Osteocyte (in vitro differentiated cells): Measurements from ENCODE around the gene WDR1. TPM values are rescaled to one million over a fixed set of nuclear protein-coding genes. Genes with fewer than 3 reads are reported as not detected.

Experiments used
- DNase-seq: peaks from one replicate; pipeline ENCODE4 v3.0.0; 2021; ENCODE audit warnings: mixed read lengths; ENCODE audit not compliant: unreplicated experiment; ENCODE audit errors: extremely low spot score
- H3K27ac Mint-ChIP-seq: one replicate; pipeline ENCODE4 v1.8.0; 2021; ENCODE audit warnings: mild to moderate bottlenecking, mixed read lengths; ENCODE audit not compliant: unreplicated experiment
- H3K27me3 Mint-ChIP-seq: one replicate; pipeline ENCODE4 v1.8.0; 2021; ENCODE audit warnings: mixed read lengths; ENCODE audit not compliant: unreplicated experiment
- H3K36me3 Mint-ChIP-seq: one replicate; pipeline ENCODE4 v1.8.0; 2021; ENCODE audit warnings: mixed read lengths; ENCODE audit not compliant: unreplicated experiment
- H3K4me1 Mint-ChIP-seq: one replicate; pipeline ENCODE4 v1.8.0; 2021; ENCODE audit warnings: mixed read lengths; ENCODE audit not compliant: unreplicated experiment
- H3K4me3 Mint-ChIP-seq: one replicate; pipeline ENCODE4 v1.8.0; 2021; ENCODE audit warnings: mild to moderate bottlenecking, moderate library complexity, mixed read lengths; ENCODE audit not compliant: unreplicated experiment
- H3K9me3 Mint-ChIP-seq: one replicate; pipeline ENCODE4 v1.8.0; 2021; ENCODE audit warnings: mixed read lengths; ENCODE audit not compliant: unreplicated experiment
- total RNA-seq: library from RNA; stranded (reverse); gene quantifications from 2 replicates; pipeline ENCODE4 v1.2.1, GENCODE V29; 2021
- TF ChIP-seq, protein P1 (sequence below): fragments of 200-600 bp; sonication (generic); IDR thresholded peaks from 2 replicates; pipeline ENCODE4 v1.5.0; 2021; ENCODE audit warnings: antibody characterized with exemption, mild to moderate bottlenecking, moderate library complexity

Gene WDR1
- total RNA-seq, 1 donor from 2014 or later: 537 TPM

DNA sequence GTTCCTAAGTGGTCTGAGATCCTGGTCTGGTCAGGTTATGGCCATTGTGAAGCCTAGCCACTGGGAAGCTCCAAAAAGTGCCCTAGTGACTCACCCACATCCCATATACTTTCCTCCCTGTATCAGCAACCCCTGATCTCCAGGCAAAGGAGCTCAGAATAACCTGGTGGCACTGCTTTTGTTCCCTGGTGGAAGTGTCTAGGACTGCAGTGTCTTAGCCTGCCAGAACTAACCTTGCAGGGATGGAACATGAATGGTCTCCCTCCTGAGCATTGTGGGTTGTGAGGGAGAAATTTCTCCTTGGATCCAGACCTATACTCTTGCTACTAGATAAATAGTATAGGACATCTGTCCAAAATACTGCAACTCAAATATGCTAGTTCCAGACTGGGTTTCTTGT, 27.9 kb upstream of the WDR1 start:
- Mint-ChIP-seq H3K36me3 (no peaks in the 10 kb centered on the region), H3K9me3 (no peaks in the 10 kb centered on the region), H3K27me3 (peaks cover 39% of the 10 kb centered on the region), H3K27ac (no peak overlapping the region), H3K4me1 (no peaks in the 10 kb centered on the region), H3K4me3 (no peak overlapping the region)
- TF ChIP-seq, protein P1, sequence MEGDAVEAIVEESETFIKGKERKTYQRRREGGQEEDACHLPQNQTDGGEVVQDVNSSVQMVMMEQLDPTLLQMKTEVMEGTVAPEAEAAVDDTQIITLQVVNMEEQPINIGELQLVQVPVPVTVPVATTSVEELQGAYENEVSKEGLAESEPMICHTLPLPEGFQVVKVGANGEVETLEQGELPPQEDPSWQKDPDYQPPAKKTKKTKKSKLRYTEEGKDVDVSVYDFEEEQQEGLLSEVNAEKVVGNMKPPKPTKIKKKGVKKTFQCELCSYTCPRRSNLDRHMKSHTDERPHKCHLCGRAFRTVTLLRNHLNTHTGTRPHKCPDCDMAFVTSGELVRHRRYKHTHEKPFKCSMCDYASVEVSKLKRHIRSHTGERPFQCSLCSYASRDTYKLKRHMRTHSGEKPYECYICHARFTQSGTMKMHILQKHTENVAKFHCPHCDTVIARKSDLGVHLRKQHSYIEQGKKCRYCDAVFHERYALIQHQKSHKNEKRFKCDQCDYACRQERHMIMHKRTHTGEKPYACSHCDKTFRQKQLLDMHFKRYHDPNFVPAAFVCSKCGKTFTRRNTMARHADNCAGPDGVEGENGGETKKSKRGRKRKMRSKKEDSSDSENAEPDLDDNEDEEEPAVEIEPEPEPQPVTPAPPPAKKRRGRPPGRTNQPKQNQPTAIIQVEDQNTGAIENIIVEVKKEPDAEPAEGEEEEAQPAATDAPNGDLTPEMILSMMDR: no peak
- DNase-seq: no peak

DNA sequence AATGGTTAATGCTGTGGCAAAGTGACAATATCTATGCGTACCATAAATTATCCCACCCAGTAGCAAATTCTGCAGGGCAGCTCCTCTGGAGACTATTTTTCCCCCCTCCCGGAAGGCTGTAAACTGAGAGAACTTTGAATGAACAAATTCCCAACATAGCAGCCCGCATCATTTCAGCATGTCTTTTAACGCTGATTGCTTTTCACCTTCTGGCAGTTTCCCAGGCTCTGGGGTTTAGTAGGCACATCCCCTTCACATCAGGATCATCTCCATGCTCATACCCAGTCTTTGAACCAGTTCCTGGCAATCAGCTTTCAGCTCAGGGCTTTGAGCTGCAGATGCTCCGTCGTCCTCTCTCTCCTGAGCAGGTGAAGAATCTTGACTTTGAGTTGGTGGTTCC, 26.6 kb upstream of the WDR1 start:
- Mint-ChIP-seq H3K4me3 (no peak overlapping the region), H3K27me3 (peaks cover 38% of the 10 kb centered on the region), H3K36me3 (no peaks in the 10 kb centered on the region), H3K9me3 (no peaks in the 10 kb centered on the region), H3K27ac (no peak overlapping the region), H3K4me1 (no peaks in the 10 kb centered on the region)
- no peak for DNase-seq
- TF ChIP-seq, protein P1: no peak

DNA sequence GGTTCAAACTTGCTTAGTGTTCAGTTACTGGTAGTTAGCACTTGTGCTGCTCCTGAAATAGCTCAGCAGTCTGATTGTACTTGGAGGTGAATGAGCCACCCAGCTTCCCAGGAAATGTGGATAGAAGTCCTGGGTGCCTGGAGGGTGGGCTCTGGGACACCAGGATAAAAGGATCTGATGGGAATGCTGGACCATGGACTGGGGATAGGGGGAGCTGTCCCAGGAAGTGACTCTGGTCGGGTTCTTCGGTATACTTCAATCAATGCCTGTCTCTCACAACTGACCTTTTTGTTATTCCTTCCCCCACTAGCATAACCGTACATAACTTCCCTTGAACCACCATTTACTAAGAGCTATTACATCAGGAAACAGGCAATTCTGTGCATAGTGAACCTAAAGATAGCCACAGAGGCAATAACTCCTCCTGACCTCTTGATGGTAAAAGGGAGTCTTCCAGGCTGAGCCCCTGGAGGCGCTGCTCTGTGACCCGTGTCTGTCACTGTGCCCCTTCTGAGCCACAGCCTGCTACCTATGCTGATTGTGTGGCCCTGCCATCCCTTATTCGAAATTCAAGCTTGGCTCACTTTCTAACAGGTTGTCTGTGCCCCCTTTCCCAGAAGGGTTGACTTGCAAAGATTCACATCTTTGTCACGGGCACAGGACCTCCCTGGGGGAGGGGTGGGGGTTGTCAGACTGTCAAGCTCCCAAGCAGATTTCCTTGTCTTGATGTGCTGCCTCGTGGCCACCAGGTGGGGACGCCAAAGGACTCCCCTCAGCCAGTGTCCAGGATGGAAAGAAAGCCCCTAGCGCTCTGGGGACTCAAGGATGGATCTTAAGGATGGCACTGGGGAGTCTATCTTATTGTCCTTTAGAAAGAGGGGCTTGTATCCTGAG, 24.5 kb upstream of the WDR1 start:
- H3K4me1 Mint-ChIP-seq: no peaks in the 10 kb centered on the region
- no peak overlapping the region for H3K27ac Mint-ChIP-seq
- no peaks in the 10 kb centered on the region for H3K36me3 Mint-ChIP-seq
- H3K27me3 Mint-ChIP-seq: peaks cover 38% of the 10 kb centered on the region
- no peak for DNase-seq
- TF ChIP-seq, protein P1: no peak
- no peak overlapping the region for H3K4me3 Mint-ChIP-seq
- no peaks in the 10 kb centered on the region for H3K9me3 Mint-ChIP-seq

DNA sequence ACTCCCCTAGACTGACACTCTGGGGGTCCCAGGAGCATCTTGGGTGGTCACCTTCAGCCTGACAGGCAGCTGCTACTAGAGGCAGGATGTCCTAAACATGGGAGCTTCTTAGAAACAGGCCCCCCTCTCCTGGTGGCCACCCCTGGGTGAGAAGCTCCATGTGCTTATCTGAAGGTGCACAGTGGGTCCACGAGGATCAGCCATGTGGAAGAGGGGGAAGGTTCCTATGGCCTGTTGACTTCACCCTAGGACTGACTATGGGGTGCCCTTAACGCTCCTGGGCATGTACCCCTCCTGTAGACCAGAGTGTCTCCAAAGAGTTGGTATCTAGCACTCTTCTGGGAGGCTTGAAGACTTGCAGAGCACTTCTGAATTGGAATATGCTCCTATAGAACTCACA, 22.9 kb upstream of the WDR1 start:
- no peaks in the 10 kb centered on the region for H3K4me1 Mint-ChIP-seq
- H3K27me3 Mint-ChIP-seq: peaks cover 35% of the 10 kb centered on the region
- no peak overlapping the region for H3K27ac Mint-ChIP-seq
- H3K36me3 Mint-ChIP-seq: no peaks in the 10 kb centered on the region
- TF ChIP-seq, protein P1: no peak
- H3K9me3 Mint-ChIP-seq: no peaks in the 10 kb centered on the region
- H3K4me3 Mint-ChIP-seq: no peak overlapping the region
- no peak for DNase-seq

DNA sequence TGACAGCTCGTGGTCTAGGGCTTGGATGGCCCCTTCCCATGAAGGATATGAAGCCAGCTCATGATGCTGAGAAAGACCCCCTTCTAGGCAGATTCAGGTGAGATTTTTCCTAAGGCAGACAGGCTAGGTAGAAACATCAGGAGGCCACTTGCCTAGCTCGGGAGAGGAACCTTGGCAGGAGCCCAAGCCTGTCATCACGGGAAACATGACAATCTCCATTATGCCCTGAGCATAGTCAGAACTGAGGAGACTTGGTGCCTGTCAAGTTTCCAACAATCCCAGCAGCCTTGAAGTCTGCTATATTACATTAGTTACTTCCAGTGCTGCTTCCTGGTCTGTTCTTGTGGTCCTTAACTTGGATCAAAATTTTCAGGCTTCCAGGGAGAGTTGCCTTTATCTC, 18.7 kb upstream of the WDR1 start:
- H3K27ac Mint-ChIP-seq: no peak overlapping the region
- no peaks in the 10 kb centered on the region for H3K9me3 Mint-ChIP-seq
- H3K36me3 Mint-ChIP-seq: no peaks in the 10 kb centered on the region
- no peak overlapping the region for H3K4me3 Mint-ChIP-seq
- TF ChIP-seq, protein P1: no peak
- peaks cover 8% of the 10 kb centered on the region for H3K27me3 Mint-ChIP-seq
- no peak for DNase-seq
- peaks cover under 1% of the 10 kb centered on the region for H3K4me1 Mint-ChIP-seq
